Stimulated activated CD4-positive, alpha-beta T cell treated with anti-CD3 and anti-CD28 coated beads, Interleukin-4, amount 100 ng/mL, for 48 hours (primary cell): ENCODE measurements around the gene INPP1.
A peak's percentile ranks its signal among the peaks of the same experiment; 100 is the strongest.

Source experiments
- DNase-seq, 2 donors: peaks; one replicate each; pipeline ENCODE4 v3.0.0-alpha.2; 2020; ENCODE audit warnings: low read depth in 2 of 2

The INPP1 gene

DNA sequence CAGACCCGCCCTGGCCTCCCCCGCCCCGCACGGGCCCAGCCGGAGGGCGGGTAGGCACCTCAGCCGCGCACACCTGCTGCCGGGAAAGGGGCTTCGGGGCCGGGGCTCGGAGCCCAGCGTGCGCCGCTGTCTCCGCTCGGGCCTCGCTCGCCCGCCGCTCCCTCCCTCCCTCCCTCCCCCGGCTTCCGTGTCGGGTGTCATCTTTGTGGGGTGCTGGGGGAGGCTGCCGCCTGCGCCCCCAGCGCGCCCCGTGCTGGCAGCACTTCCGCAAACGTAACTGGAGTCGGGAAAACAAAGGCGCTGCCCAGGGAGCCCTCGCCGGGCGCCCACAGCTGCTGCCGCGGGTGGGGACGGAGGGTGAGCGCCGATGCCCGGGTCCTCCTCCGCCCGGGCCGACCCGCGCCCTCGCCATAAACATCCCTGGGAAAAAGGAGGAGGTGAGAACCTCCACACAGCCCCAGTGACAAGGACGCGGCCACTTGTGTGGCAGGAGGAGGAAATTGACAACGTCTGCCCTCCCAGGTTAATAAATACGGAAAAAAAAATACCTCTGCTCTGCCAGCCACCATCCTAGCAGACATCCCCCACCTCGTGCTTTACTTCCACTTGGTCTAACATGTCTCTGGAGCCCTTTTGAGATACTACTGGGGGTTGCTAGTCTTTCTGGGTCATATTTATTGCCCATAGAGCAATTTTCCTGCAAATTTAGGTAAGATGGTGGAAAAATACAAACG lies 65.3 kb downstream of the INPP1 start:
- peak; percentile 42 to 53 for DNase-seq

DNA sequence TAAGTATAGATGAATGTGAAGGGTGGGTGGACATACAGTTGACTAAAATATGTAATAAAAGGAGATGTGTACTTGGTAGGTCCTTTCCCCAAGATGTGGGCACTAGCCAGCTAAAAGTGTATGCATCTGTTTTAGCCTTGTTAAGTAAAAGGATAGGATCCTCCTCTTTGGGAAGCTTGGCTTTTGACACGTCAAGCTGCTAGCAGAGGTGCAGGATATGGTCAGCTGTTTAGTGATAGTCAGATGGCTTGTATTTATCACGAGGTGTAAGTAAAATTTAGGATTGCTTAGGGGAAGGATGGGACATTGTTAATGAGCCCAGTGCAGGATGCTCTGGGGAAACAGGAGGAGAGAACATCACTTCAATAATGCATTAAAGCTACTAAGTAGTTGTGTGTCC lies 66.2 kb downstream of the INPP1 start:
- DNase-seq, result no peak

DNA sequence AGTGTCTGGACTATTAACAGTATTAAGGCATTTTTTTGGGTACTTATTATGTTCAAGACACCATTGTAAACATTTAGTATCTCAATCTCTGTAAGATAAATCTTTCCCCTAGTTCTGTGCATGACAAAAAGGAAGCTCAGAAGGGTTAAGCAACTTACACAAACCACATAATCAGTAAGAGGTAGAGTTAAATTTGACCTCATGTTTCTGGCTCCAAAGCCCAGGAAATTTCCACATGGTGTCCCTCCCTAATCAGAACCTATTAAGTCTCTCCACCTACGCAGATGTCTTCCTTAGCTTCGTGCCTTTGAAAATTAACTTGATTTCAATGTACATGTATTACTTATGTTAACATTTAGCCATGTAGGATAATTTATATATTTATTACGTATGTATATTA lies 66.8 kb downstream of the INPP1 start:
- no peak for DNase-seq

DNA sequence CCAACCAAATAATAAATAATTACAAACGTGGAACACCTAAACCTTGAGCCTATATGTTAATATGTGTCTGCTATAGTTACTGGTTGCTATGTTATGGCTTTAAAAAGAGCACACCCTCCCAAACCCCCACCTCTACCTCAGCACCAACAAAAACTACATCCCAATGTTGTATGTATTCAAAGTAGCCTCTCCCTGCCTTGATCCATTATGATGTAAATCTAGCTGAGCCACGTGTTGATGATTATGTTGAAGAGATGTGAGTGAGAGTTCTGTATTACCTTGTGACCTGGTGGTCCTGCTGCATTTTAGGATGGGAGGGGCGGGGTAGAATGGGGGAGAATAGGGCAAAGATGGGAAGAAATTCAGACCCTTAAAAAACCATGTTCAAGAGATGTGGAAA lies 69.6 kb downstream of the INPP1 start:
- no peak for DNase-seq

DNA sequence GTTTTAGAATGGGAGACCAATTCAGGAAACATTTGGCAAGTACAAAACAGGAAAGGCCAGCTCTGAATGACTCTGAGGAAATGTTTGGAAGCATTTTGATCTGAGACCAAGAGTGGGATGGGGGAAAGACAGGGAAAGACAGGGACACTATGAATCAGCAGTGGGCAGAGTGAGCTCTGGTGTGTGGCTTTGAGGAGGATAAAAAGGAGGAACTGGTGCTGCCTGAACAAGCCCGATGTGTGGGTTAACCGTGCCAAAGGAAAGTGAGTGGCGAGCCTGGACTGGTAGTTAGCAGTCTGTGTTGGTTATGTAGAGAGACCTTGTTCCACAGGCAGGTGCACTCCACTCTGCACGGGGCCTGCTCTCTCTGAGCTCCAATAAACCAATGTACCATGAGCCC lies 70.0 kb downstream of the INPP1 start:
- DNase-seq, result no peak

DNA sequence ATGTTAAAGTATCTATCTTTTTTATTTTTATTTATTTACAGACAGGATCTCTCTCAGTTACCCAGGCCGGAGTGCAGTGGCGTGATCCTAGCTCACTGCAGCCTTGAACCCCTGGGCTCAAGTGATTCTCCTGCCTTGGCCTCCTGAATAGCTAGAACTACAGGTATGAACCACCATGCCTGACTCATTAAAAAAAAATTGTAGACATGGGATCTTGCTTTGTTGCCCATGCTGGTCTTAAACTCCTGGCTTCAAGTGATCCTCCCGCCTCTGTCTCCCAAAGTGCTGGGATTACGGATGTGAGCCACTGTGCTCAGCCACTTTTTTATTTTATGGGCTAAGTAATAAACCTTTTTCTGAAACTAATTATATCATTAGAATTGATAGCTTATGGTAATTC lies 71.9 kb downstream of the INPP1 start:
- no peak for DNase-seq

DNA sequence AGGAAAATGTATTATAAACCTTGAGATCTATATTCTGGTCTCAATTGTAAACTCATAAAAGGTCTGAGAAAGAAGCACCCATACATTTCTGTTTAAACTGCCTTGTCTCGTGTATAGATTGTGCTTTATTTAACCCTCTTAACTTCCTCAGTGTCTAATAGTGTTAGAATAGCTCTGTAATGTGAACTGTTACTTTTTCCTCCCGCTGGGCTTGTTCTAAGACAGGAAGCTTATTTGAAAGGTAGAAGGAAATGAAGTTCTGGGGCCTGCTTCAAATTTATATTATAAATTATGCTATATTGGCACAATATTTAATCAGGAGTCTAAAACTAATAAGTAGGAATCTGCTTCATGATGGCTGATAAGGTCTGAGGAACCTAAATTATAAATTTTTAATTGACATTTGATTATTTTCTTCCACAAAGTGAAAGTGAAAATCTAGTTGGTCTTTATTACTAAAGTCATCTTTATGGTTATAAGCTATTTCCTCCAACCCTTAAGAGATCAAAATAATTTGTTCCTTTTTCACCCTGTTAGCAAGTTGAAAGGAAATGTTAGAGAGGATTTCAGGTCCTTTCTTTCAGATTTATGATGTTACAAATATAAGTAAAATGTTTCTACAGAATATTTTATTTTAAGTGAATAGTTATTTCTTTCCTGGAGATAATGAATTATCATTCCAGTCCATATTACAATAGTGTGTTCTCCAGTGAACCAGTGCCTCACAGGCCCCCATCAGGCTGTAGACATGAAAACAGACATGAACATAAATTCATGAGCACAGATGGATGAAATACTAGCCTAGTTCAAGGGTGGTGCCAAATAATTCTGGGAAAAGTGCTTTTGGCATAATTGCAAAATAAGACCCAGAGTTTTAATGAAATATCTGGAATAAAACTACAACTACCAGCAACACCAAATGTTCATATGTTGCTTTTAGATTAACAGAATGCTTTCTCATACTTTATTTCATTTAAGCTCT lies 72.7 kb downstream of the INPP1 start:
- DNase-seq, result no peak

DNA sequence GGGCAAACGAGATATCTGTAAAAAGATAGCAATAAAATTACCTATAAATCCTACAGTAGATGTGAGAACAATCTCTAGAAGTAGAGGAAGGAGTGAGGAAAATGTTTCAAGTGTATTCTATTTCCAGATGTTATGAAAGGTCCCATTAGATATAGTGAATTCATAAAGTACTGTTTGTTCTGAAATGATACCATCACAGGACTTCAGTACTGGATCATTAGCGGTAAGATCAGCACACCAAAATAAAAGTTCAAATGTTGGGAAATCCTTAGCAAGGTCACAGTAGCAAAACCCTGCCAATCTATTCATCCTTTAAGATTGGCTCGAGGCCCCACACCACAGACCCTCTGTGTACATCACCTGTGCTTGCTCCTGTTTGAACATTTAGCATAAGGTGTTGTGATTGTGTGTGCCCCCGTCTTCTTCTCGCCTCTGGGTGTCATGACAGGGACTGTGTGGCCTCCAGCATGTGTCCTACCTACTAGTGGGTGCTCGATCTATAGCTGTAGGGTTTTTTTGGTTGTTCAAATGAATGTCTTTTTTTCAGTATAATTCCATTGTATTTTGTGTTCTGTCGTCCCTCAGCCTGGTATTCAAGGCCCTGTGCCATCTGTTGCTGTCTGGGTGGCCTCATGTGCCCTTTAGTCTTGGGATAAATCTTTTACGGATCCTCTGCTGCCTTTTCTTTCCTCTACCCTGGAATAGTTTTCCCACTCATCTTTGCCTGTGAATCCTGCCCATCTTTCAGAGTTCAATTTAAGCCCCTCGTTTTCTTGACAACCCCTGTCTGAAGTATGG lies 73.9 kb downstream of the INPP1 start:
- no peak for DNase-seq

- DNase-seq, result no peak
Measured at GRCh38 chr2:190418727-190419126, 75.3 kb downstream of the INPP1 start.

- no peak for DNase-seq
Measured at GRCh38 chr2:190420801-190421200, 77.4 kb downstream of the INPP1 start.
